HG02759 (cell line): Measurements from ENCODE around the gene PRR23E.

Source experiments
- ATAC-seq: cut with Tn5 transposase; IDR thresholded peaks from one replicate; pipeline ENCODE4 v1.9.1; 2021; ENCODE audit warnings: mild to moderate bottlenecking, moderate library complexity; ENCODE audit not compliant: unreplicated experiment

The PRR23E gene, protein sequence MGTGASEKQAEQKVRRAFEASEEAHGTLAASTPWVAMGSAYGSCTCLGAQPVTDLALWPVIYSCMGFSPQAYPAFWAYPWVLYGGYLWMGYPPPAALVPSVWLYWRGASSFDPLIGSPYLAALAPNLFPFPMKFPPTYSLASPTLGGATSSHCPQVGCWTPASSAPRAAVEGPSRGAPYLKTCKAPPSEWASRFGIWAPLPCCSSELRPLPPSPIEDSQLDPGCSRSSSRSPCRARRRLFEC

DNA sequence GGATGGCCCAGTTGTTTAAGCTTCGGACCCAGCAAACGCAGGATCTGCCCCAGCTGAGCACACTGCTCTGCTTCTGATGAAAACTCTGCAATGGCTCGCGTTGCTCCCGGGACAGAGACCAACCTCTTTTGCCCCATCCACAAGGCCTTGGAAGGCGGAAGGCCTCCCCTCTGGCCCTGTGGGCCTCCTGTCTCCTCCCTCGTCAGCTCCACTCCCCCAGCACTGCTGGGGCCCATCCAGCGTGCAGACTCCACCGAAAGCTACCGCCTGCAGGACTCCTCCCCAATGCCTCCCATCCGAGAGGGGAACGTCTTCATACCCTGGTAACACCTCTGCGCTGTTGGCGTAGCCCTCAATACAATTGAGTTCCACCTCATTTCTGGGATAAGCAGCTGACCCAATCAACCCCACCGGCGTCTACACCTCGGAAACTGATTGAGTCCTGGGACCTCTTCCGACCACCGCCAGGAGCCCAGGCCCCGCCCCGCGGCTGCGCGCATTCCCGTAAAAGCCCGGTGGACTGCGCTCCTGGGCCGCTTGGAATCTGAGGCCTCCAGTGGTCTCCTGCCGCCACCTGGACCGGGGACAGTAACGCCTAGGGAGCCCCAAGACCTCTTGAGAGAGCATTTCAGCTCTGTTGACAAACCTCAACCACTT, at the start of gene PRR23E:
TSS of gene PRR23E (plus strand) at position 556 of the 657 bp plus-strand sequence. CDS start 3,555 bp downstream, outside the sequence.
- ATAC-seq = no peak

DNA sequence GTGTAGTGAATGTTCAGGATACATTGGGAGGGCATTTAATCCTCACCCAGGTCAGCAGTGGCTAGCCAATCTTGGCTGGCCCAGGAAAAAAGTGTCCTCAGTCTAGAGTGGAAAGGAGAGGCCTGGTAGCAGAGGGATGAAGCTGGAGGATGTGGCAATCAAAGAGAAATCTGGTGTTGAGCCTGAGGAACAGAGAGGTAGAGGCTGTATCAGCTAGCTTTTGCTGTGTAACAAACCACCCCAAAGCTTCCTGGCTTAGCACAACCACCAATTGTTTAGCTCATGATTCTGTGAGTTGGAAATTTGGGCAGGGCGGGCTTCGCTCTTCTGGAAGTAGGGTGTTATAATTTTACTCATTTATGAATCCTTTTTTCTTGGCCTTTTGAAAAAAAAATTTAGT, 49.8 kb upstream of the PRR23E start:
- ATAC-seq = no peak

DNA sequence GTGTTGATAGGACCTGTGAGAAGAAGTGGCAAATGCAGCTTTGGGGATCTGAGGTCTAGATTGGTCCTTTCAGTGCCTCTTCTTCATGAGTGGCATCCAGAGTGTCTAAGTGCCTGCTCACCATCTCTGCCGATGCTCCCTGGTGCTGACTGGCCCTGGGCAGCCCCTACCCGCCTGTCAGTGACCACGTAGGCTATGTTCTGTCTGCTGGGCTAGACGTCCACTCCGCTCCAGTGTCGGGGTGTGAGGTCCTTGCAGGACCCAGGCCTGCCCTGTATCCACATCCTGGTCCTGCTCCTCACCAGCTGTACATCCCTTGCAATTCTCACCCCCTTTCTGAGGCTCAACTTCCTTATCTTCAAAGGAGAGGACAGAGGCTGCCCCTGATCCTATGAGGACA, 48.3 kb upstream of the PRR23E start:
- no peak for ATAC-seq

DNA sequence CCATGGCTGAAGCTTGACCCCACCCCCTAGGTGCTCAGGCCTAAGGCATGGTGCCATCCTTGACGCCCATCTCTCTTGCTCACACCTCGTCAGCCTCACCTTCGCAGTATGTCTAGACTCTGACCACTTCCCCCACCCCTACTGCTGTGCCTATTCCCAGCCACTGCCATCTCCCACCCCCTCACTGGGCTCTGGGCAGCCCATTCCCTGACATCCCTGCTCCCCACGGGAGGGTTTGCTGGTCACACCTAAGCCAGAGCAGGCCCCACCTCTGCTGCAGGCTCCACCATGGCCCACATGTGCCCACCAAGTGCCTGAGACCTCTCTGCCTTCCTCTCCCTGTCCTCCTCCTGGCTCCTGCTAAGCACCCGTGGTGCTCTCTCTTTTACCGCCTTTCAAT, 47.7 kb upstream of the PRR23E start:
- ATAC-seq = no peak

DNA sequence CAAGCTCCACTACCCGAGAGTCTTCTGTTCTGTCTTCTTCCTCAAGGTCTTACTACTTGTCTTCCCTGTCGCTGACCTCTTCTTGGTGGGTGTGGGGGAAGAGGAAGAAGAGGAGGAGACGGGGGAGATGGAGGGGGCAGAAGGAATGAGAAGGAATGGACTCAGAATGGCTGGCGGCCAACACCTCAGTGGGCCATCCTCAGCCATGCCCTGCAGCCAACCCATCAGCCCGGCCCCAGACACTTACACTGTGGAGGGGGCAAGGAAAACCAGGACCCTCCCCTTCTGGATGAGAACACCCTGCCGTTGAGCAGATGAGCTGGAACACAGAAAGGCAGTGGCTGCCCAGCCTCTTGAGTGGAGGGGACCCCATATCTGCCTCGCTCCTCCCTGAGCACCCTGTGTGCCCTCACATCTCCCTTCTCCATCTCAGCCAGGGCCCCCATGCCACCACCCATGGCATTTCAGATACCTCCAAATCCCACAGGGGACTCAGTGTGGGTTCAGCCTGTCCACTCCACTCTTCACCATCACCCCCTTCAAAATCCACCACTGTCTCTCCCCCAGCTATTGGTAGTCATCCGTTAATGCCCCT, 45.5 kb upstream of the PRR23E start:
- ATAC-seq = no peak

DNA sequence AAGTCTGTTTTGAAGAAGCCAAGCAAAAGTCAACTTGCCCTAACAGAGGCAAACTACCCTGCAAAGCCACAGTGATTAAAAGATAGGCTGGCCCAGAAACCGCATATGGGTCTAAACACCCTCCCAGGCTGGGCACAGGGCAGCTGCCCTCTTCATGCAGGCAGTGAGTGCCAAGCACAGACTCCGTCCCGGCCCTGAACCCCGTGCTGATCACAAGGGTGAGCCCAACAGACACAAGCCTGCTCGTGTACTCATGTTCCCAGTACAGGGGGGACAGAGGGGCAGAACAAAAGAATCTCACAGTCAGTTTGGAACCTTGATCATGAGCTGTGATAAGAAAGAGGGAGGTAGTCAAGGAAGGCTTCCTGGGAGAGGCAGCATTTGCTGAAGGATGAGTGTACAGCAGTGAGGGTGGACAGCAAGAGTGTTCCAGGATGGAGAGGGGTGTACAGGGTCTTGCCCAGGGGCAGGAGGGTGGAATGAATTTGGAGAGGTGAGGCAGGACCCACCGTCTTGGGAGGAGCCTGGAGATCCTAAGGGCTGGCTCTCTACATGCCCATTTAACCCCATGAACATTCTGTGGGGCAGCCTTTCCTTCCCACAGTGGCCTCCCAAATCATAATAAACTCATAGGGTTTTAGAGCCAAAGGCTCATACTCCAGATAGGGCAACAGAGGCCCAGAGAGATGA, 43.2 kb upstream of the PRR23E start:
- no peak for ATAC-seq

DNA sequence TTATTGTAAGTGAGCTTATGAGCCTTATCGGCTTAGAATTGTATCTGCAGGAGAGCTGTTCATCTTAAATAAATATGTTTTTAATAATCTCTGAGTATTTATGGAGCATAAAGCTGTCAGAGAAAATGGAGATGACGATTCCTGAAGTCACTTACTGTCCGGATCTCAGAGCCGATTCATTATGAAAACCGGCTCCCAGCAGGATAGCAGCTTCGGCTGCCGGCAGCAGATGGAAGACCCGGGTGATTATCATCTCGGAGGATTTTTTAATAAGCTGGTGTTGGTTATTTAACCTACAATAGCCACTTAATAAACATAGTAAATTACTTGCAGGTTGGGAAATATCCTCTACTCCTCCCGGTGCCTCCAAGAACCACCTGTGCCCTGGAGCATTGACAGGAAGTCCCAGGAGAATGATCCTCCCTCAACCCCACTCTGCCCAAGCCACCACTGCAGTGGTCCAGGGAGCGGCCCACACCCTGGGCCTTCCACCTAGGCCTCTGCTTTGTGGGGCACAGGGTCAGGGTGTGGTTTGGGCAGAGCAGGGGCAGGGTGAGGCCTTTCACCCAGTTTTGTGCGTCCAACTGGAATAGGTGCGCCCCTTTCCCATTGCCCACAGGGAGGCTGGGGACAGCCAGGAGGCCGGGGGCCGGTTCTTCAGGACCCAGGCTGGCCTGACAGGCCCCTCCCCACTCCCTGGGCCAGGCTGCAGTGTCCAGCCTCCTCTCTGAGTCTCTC, 42.2 kb upstream of the PRR23E start:
- no peak for ATAC-seq

DNA sequence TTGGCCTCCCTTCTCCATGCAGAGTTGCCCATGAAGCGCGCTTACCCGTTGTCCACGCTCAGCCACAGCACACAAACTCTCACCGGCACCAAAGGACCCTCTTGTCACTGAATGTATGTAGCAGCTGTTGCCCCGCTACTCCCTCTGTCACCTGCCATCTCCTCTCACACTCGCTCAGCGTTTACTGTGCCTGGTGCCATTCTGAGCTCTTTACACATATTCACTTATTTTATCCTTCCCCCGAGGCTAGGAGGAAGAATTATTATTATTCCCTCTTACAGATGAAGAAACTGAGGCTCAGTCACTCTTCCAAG, 41.7 kb upstream of the PRR23E start:
- ATAC-seq = no peak

DNA sequence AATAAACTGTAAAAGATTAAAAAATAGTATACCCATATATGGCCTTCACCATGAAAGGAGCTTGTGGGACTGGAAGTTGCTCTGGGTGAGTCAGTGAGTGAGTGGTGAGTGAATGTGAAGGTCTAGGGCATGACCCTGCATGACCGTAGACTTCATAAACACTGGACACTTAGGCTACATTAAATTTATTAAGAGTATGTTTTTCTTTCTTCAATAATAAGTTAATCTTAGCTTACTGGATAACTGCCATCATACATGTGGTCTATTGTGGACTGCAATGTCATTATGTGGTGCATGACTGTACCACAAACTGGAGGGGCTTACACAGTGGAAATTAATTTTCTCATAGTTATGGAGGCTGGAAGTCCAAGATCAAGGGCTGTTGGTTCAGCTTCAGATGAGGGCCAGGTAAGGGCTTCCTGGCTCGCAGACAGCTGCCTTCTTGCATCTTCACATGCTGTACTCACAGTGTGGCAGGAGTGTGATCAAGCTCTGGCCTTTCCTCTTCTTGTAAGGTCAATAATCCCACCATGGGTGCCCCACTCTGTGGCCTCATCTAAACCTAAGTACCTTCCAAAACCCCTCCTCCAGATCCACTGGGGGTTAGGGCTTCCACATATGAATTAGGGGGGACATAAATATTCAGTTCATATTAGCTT, 40.8 kb upstream of the PRR23E start:
- ATAC-seq = no peak

DNA sequence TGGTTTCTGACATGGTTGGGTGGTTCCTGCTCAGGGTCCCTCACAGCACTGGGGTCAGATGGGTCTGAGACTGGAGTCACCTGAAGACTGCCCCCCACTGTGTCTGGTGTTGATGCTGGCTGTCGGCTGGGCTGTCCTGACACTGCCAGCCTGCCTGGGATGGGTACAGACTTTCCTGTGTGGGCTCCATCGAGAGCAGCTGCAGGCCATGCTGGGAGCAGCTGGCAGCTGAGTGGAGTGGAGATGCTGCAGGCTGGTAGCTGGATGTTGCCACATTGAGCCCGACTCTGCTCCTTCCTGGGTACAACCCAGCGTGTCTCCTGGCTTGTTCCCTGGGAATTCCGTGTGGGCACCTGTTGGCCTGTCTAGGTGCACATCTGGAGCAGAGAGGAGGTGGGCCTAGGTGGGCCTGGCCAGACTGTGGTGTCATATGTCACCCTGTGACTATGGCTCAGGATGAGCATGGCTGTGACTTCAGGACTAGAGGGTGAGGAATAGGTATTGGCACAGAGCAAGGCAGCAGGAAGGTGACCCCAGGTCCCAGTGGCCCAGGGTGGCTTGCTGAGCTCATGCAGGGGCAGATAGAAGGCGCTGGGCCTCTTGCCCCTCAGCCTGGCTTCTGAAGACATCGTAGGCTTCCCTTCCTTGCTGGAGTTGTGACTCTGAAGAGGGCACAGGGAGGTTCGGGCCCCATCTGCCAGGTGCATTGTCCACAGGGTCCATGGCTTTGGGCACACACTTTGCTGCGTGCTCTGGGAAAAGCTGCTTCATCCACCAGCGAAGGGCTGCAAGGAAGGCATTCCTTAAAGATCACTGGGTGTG, 40.0 kb upstream of the PRR23E start:
- no peak for ATAC-seq

DNA sequence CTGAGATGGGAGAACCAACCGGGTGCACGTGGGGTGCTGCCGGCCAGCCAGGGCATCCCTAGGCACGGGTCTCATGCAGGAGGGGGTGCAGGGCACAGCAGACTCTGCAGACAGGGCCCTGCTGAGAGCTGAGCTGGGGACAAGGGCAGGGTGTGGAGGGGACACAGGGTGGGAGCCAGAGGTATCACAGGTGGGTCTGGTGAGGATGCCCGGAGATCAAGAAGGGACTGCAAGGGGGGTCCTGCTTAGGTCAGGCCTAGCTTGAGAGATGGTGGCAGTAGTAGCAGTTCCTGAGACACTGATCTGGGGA, 39.5 kb upstream of the PRR23E start:
- ATAC-seq = no peak

DNA sequence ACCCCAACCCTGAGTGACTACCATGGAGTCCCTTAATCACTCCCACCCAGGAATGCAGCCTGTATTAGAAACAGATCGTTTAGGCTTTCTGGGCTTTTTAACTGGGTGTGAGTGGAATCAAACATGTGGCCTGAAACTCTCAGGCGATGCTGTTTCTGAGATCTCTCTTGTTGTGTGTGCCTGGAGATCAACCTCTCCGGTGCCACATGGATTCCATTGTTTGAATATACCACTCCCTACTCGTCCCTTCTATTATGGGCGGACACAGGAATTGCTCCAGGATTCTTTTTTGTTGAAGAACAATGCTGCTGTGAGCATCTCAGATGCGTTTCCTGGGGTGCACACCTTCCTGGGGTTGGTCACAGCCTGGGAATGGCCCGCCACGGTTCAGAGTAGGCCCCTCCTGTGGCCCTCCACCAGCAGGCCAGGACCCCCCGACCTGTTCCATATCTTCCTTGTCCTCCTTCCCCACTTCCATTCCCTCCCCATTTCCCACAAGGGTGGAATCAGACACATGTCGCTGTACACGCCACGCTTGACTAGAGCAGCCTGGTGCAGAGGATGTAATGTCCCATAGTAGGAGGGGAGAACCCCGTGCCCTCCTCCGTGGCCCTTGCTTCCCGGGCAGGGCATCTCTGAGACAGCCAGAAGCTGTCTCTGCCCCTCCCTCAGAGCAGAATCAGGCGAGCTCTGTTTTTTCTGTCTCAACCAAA, 36.4 kb upstream of the PRR23E start:
- ATAC-seq = no peak

DNA sequence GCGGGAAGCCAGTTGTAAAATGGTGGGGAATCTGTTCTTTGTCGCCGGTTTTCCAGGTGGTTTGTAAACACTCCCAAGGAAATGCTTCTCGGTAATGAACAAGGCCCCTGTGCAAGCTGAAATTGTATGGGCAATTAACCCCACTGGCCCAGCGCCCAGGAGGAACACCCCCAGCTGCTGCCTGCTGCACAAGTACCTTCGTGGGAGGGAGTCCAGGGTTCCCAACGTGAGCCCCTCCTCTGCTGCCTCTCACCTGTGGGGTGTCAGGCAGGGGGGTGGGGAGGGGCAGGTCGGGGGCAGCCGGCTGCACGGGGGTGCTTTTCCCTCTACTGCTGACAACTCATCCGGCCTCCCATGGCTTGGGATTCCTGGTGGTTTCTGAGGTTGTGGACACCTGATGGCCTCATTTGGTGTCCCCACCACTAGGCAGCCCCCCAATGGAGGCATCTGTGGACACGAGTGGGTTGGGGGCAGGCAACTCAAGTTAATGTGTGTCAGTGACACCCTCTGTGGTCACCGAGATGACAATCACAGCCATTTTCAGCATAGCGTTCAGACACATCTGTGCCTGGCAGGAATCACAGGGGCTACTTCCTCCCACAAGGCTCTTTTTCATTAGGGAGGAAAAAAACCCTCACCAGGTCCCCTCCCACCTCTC, 35.6 kb upstream of the PRR23E start:
- no peak for ATAC-seq

DNA sequence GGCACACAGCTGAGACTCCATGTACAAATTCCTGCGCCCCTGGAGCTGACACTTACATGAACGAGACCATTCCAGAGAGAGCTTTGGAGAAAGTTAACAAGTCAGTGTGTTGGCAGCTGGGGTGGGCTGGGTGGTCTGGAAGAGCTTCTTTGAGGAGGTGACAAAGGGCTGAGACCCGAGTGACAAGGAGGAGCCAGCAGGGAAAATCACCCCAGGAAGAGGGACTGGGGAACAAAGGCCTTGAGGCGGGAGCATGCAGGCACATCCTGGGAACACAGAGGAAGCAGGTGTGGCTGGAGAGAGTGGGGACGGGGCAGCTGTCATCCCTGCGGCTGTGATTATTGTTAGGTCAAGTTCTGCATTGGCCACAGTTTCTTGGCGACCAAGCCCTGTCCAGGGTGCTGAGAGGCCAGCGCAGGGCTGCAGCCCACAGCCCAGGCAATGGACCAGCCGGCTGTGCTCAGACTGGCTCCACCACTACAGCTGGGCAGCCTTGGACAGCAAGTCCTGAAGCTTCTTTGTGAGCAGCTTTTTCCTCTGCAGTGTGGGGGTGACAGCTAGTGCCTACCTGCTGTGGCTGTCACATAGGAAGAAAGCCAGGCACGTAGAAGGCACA, 34.2 kb upstream of the PRR23E start:
- ATAC-seq = no peak

DNA sequence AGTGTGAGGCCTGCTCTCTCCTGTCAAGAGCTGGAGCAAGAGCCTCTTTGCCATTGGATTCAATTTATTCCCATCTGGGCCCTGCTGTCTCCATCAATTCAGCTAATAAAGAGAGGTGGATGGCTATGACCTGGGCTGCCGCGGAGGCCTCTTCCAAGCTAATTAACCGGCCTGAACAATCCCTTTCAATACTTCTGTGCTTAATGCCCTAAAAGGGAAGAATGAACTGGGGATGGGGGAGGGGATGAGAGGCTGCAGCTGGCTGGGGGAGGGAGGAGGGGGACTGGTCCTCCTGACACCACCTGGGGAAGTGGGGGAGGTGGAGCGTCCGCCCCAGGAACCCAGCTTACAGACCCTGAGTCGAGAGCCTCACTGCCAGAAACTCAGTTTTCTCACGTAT, 33.4 kb upstream of the PRR23E start:
- no peak for ATAC-seq

DNA sequence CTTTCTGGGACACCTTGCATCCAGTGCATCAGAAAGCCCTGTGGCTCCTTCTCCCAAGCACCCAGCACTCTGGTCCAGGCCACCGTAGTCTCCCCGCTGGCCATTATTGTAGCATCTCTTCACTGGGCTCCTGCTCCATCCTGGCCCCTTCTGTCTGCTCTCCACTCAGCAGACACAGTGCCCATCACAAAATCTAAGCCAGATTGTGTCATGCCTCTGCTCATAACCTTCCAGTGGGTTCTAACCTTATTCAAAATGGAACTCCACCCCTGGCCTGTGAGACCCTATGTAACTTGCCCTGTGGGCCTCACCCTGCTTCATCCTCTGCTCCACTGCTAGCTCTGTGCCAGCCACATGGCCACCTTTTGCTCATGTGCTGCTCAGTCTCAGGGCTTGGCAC, 31.7 kb upstream of the PRR23E start:
- ATAC-seq = no peak

DNA sequence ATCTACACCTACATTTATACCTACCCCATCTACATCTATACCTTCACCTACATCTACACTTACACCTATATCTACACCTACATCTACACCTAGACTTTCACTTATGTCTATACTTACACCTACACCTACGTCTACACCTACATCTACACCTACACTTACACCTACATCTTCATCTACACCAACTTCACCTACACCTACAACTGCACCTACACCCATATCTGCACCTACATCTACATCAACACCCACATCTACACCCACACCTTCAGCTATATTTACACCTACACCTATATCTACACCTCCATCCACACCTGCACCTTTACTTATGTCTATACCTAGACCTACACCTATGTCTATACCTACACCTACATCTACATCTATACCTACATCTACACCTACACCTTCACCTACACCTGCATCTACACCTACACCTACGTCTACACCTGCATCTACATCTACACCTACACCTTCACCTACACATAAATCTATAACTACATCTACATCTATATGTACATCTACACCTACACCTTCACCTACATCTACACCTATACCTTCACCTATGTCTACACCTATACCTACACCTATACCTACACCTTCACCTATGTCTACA, 30.9 kb upstream of the PRR23E start:
- ATAC-seq = no peak

DNA sequence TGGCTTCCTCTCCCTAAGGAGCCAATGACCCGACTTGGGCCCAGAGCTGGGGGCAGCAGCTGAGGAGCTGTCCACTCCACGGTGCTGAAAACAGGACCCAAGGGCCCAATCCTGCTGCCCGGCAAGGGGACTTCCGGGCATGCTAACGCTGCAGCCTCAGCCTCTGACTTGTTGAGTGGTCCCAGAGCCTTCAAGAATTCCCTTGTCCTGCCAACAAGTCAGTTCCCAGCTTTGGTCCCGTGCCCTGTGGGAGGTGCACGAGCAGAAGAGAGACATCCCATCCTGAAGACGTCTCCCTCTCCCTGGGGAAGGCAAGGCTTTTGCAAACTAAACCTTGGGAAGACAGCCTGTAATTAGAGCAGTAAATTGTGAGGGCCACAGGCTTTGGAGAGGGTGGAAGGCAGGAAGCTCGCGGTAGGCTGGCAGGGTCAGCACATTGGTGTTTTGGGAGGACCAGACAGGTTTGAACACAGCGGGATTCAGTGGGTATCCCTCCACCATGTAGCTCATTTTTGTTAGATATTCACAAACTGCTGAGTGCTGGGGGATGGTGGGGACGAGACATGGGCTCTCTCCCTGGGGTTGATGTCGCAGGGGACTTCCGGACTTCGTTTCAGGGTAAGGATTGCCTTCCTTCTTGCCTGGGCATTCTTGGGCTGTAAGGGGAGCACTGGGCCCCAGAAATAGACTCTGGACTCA, 29.8 kb upstream of the PRR23E start:
- no peak for ATAC-seq
